Measurements from ENCODE around the gene ENOPH1.
A peak's percentile ranks its signal among the peaks of the same experiment; 100 is the strongest.

Gene ENOPH1

DNA sequence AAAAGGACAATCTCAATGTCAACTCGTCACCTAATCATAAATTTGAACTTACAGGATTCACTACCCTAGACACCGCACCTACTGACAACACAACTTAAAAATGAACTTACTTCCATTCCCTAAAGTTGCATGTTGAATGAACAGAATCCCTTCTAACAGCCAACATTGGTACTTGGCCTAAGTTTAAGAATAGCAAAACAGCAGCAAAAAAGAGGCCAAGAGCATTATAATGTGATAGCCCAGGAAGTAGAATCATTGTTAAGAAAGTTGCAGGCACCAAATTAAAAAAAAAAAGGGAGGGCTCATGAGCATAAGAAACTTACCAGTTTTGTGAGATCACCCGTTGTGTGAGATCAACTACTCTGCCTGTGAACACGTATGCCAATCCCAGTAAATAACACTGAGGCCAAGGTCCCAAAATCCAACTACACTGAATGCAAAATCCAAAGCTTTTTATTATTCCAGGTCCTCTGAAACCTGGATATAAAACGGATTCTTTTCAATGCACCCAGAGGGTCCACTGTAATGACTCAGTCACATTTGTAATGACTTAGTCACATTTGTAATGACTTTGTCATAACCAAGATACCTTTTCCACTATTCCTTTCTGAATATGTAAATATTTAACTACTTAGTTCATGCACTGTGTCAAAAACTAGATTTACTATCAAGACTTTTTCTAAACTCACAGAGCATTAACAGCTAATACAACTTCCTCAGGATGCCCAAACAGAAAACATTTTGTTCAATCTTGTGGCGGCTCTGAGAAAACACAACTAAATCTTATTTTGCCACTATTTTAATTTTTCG is 6.9 kb upstream of the ENOPH1 start:
- in situ Hi-C loops (cut with MboI; ENCODE audit: low pct_unique_long_range_greater_than_20kb, low sequenced_read_pairs), result no loop called here
- DNase-seq, result peak; percentile 26

DNA sequence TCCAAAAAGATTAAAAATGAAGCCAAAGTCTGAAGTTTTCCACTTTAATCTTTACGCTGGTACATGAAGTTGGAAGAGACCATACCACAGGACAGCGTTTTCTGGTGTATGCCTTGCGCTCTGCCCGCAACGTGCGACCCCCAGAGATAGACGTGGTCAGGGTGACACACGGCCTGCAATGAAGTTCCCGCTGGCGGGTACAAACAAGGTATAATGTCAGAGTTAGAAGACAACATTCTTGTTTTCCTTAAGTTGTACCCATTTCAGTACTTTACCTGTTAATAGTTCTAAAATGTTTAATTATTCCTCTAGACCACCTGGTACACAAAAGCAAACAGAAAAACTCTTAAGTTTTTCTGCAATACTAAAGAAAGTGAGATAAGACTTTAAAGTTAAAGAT is 4.9 kb upstream of the ENOPH1 start:
- no peak for DNase-seq
- in situ Hi-C loops (cut with MboI; ENCODE audit: low pct_unique_long_range_greater_than_20kb, low sequenced_read_pairs), result no loop called here

DNA sequence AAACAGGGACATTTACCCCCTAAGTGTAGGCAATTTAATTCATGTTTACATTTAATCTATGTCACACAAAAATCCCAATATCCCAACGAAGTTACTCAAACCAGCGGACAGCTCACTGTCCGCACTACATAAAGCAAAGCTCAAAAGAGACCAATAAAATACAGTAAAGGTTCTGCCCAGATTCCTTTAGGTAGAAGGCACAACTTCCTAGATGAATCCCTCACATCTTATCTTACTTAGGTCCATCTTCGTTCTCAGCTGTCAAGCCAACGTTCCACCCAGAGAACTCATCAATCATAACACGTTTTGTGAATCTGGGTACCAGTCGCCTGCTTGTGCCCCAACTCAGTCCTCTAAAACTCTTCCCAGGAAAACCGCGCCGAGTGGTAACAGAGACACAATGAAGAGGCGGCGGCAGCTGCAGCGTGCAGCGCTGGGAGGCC is 1.8 kb upstream of the ENOPH1 start:
- in situ Hi-C loops (cut with MboI; ENCODE audit: low pct_unique_long_range_greater_than_20kb, low sequenced_read_pairs), result no loop called here
- DNase-seq, result no peak

DNA sequence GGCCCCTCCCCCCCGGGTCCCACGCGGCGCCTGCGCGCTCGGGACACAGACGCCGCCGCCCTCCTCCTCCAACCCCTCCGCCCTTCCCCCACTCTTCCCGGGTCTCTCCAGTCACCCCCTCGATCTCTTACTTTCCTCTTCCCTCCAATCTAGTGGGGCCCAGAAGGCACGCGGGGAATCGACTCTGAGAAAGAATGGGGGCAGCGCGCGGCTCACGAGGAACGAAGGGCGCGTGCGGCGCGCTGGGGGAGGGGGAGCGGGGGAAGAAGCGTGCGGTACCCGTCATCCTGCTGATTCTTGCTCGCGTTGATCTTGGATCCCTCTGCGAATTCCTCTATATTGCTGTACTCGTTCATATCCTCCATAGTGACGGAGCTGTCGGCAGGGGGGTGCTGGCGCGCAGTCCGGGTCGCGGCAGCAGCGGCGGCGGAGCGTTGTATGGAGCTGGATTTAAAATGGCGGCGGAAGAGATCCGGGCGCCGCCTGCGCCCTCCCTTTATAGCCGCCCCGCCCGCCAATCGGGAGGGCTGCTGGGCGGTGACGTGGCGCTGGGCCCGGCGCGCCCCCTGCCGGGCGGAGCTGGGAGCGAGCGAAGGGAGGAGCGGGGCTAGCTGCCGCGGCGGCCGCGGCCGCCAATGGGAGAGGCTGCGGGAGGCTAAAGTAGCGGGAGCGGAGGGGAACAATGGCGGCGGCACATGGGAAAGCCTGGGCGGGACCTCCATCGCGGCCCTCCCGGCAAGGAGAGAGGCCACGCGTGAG is 1.2 kb upstream of the ENOPH1 start:
- in situ Hi-C loops (cut with MboI; ENCODE audit: low pct_unique_long_range_greater_than_20kb, low sequenced_read_pairs), result no loop called here
- DNase-seq, result peak; percentile 96

DNA sequence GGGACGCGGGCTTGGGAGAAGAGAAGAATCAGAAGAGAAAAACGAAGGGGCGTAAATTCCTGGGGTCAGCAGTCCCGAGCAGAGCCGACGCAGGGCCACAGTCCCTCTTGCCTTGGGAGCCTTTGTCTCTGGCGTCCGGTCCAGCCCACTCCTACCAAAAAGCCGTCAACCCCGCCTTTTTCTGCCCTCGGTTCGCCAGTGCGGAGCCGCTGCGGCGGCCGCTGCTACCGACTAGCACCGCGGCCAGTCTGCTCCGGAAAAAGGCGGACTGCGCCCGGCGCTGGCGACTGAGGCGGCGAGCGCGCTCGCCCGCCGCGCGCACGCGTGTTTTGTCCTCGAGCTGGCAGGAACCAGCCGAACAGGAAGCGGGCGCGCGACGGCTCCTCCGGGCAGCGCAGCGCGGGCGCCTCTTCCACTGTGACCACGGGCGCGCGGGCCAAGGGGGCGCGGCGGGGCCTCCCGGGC is 630 bp upstream of the ENOPH1 start:
- in situ Hi-C loops (cut with MboI; ENCODE audit: low pct_unique_long_range_greater_than_20kb, low sequenced_read_pairs), result no loop called here
- DNase-seq, result no peak

DNA sequence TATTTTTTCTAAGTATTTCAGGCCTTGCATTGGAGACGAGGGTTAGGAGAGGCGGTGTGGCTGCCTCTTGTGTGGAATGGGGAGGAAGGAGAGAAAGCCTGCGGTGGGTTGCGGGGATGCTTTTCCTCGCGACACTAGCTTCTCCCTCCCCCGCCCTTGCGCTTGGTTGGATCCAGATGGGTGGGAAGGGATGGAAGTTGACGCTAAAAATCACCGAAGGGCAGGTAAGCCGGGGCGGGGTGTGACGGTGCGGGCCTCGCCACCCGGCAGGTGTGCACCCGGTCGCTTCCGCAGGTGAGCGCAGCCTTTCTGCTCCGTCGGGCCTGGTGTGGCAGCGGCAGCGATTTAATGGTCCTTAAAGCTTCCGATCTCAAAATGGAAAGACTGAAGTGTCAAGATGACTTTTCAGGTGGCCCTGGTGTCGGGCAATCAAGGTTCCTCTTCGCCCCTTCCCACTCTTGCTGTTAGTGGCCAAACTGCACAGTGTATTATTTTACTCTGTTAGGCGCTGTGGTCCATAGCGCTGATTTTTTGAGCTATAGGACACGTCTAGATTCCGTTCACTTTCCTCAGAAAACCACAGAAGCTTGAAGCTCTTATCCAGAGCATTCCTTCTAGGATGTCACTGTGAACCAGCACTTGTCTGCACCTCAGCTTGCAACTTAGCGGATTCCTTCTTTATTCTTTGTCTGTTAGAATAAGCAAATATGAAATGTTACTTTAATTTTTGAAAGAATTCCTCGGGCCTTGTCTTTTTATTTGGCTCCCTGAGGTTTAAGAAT is 765 bp downstream of the ENOPH1 start:
- in situ Hi-C loops (cut with MboI; ENCODE audit: low pct_unique_long_range_greater_than_20kb, low sequenced_read_pairs), result no loop called here
- no peak for DNase-seq

DNA sequence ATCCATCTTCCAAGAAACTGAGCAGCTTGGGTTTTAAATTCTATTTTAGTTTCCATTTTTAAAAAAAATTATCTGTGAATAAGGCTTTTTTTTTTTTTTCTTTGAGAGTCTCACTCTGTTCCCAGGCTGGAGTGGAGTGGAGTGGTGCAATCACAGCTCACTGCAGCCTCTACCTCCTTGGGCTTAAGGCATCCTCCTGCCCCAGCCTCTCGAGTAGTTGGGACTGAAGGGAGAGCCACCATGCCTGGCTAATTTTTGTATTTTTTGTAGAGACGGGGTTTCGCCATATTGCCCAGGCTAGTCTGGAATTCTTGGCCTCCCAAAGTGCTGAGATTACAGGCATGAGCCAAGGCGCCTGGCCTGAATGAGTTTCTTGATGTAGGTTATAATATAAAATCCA is 1.4 kb downstream of the ENOPH1 start:
- in situ Hi-C loops (cut with MboI; ENCODE audit: low pct_unique_long_range_greater_than_20kb, low sequenced_read_pairs), result no loop called here

DNA sequence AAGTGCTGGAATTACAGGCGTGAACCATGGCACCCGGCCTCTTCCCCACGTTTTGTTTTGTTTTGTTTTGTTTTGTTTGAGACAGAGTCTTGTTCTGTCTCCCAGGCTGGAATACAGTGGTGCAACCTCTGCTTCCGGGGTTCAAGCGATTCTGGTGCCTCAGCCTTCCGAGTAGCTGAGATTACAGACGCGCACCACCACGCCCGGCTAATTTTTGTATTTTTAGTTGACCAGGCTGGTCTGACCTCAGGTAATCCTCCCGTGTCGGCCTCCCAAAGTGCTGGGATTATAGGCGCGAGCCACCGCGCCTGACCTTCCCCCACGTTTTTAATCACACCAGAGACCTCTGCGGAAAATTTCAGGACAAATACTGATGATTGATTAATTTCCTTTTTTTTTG is 2.2 kb downstream of the ENOPH1 start:
- in situ Hi-C loops (cut with MboI; ENCODE audit: low pct_unique_long_range_greater_than_20kb, low sequenced_read_pairs), result no loop called here

More for the DNA sequence above, 1.4 kb downstream of the ENOPH1 start:
- DNase-seq, result no peak

DNA sequence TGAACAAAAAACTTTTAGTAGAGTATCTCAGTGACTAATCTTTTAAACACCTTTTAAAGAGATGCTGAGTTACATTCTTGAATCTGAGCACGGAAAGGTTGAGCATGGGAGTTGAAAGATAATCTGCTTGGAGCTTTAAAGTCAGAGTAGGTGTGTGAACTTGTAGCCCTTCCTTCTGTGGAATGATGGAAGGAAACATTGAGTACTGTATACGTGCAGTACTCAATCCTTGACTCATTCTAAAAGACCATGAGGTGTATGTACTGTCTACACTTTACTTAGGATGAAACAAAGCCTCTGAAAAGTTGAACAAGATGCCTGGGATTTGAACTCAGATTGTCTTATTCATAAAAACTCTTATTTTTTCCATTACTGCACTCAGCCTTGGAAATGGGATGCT is 3.4 kb downstream of the ENOPH1 start:
- DNase-seq, result no peak
- in situ Hi-C loops (cut with MboI; ENCODE audit: low pct_unique_long_range_greater_than_20kb, low sequenced_read_pairs), result no loop called here

More for the DNA sequence above, 2.2 kb downstream of the ENOPH1 start:
- DNase-seq, result no peak

DNA sequence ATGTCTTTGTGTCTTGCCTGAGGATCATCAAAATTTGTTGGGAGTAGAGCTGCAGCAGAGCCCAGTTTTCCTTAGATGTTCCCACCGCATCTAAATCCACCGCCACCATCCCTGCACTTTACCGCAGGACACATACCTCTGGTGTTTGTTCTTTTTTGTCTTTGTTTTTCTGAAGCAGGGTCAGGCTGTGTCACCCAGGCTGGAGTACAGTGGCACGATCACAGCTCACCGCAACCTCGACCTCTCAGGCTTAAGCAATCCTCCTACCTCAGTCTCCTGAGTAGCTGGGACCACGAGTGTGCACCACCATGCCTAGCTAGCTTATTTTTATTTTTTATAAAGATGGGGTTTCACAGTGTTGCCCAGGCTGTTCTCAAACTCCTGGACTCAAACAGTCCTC is 4.6 kb downstream of the ENOPH1 start:
- DNase-seq, result no peak
- in situ Hi-C loops (cut with MboI; ENCODE audit: low pct_unique_long_range_greater_than_20kb, low sequenced_read_pairs), result no loop called here

DNA sequence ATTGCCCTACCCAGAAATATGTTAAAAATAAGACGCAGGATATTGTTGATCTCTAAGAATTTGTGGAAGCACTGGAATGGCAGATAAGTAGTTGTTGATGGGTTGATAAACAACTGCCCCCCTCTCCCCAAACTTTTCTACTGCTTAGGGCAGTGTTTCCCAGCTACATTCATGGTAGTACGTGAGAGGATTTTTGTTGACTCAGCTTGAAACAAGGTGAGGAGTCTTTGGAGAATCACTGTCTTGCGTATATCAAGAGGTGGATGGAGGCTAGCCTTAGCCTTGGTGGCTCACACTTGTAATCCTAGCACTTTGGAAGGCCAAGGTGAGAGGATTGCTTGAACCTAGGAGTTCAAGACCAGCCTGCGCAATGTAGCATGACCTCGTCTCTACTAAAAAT is 5.7 kb downstream of the ENOPH1 start:
- no peak for DNase-seq
- in situ Hi-C loops (cut with MboI; ENCODE audit: low pct_unique_long_range_greater_than_20kb, low sequenced_read_pairs), result no loop called here

DNA sequence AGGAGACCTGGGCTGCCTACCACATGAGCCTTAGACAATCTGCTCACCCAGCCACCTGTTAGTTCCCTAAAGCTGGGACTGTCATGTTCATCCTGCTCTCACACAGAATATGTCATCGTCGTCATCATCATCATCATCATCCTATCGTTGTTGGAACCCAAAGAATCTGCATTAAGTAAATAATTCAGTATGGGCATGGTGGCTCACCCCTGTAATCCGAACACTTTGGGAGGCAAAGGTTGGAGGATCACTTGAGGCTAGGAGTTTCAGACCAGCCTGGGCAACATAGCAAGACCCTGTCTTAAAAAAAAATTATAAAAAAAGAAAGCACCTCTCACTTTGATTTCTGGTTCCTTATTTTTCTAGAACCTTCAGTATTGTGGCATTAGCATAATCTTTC is 6.4 kb downstream of the ENOPH1 start:
- in situ Hi-C loops (cut with MboI; ENCODE audit: low pct_unique_long_range_greater_than_20kb, low sequenced_read_pairs), result no loop called here

DNA sequence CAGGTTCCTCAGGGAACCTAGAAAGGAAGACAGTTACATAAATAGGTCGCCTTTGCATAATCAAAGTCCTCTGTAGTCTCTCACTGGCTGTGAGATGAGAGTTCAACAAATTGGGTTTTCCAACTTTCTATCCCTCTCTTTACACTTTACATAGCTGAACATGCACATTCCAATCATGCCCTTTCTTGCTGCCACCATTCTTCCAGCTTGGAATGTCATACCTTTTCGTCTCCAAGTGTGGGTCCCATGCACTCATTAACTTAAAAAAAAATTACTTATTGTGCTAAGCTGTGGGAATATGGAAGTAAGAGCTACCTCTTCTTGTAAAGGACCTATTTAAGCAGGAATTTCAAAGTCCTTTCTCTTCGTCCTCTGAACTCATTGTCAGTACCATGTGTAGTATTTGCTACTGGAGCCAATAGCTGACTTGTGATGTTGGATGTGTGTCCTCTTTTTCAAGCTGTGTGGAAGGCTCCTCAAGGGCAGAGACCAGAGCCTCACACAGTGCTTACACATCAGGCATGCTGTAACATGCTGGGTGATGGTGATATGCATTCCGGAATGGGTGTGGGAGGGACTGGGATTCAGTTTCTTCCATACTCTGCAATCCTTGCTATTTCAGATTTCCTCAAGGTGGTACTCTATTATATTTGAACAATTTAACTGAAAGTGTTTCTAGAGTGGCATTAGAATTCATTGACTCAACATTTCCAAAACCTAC is 7.1 kb downstream of the ENOPH1 start:
- no peak for DNase-seq
- in situ Hi-C loops (cut with MboI; ENCODE audit: low pct_unique_long_range_greater_than_20kb, low sequenced_read_pairs), result no loop called here

More for the DNA sequence above, 6.4 kb downstream of the ENOPH1 start:
- no peak for DNase-seq

DNA sequence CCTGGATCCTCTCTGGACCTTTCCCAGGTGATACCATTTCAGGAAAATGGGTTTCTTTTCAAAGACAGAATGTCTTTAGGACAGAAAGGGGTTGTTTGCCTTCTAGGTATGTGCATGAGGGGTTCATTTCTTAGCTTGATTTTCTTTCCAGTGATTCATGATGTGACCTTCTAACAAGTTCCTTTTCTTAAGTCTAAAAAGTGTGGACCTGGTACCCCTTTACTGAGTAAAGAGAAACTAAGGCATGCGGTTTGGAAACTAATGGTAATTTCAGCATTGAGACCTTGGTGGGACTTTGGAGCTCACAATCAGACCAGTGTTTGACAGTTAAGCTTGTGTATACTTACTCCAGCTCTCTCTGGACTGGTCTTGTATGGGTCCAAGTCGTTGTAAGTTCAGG is 8.7 kb downstream of the ENOPH1 start:
- DNase-seq, result no peak
- in situ Hi-C loops (cut with MboI; ENCODE audit: low pct_unique_long_range_greater_than_20kb, low sequenced_read_pairs), result no loop called here

DNA sequence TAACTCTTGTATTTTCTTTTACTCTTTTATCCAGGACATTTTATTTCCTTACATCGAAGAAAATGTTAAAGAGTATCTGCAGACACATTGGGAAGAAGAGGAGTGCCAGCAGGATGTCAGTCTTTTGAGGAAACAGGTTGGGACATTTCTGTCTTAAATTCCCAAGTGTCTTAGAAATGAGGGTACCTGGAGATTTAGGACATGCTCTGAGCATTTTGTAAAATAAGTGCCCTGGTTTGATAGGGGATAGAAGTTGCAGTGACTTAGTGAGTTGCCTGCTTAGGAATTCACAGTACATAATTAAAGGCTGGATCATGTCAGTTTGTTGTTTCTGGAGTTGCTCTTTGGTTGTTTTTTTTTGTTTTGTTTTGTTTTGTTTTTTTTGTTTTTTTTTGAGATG is 17.5 kb downstream of the ENOPH1 start:
- DNase-seq, result no peak
- in situ Hi-C loops (cut with MboI; ENCODE audit: low pct_unique_long_range_greater_than_20kb, low sequenced_read_pairs), result no loop called here

DNA sequence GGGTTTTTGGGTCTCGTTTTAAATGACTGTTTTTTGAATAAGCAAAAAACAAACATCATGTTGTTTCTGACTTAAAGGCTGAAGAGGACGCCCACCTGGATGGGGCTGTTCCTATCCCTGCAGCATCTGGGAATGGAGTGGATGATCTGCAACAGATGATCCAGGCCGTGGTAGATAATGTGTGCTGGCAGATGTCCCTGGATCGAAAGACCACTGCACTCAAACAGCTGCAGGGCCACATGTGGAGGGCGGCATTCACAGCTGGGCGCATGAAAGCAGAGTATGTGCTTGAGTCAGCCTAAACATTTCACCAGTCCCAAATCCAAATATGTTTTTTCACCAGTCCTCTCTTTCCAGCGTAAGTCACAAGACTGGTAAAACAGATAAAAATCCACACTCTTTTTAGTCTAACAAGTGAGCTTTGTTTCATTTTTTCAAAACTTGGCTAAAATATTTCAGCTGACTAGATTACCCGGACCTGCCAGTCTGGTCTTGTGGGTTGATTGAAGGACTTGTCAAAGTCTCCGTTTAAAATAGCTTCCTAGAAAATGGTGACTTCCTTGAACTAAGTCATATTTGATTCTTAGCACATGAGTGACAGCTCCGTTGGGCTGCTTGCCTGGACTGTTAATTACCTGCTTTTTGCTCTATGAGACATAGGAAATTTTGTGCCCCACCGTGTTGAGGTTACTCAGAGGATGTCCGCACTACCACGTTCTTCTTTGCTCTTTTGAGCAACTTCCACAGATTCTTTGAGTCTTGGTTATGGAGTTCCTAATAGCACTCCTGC is 20.8 kb downstream of the ENOPH1 start:
- DNase-seq, result no peak
- in situ Hi-C loops (cut with MboI; ENCODE audit: low pct_unique_long_range_greater_than_20kb, low sequenced_read_pairs), result no loop called here

DNA sequence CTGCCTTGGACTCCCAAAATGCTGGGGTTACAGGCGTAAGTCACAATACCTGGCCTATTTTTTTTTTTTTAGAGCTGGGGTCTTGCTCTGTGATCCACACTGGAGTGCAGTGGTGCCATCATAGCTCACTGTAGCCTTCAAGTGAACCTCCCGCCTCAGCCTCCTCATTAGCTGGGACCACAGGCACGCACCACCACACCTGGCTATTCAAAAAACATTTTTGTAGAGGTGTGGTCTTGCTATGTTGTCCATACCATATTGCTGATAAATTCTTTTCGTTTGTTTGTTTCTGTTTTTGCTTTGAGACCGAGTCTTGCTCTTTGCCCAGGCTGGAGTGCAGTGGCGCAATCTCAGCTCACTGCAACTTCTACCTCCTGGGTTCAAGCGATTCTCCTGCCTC is 21.6 kb downstream of the ENOPH1 start:
- DNase-seq, result no peak
- in situ Hi-C loops (cut with MboI; ENCODE audit: low pct_unique_long_range_greater_than_20kb, low sequenced_read_pairs), result no loop called here

DNA sequence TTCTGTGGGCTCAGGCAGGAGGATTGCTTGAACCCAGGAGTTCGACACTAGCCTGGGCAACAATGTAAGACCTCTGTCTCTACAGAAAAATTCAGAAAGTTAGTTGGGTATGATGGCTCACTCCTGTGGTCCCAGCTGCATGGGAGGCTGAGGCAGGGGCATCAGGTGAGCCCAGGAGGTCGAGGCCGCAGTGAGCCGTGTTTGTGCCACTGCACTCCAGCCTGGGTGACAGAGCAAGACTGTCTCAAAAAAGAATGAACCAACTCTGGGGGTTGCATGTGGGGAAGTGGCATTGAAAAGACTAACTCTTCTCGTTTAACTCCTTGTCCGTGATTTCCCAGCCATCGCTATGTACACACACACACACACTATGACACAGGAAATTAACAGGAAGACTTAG is 26.9 kb downstream of the ENOPH1 start:
- in situ Hi-C loops (cut with MboI; ENCODE audit: low pct_unique_long_range_greater_than_20kb, low sequenced_read_pairs), result no loop called here
- no peak for DNase-seq

Data from KBM-7 (cell line).